HUES48 (cell line): Measurements from ENCODE around the gene GTF2H1.

Experiments used
- H3K27ac ChIP-seq: one replicate; pipeline ENCODE4 v1.7.0; 2013; ENCODE audit warnings: low read depth, low read length, inconsistent platforms
- H3K27me3 ChIP-seq: 2 replicates; pipeline ENCODE4 v1.6.1; 2013; ENCODE audit warnings: mild to moderate bottlenecking, low read length; ENCODE audit not compliant: control insufficient read depth, insufficient read depth
- H3K36me3 ChIP-seq: 2 replicates; pipeline ENCODE4 v1.6.1; 2013; ENCODE audit warnings: low read length; ENCODE audit not compliant: control insufficient read depth, insufficient read depth
- H3K4me1 ChIP-seq: 2 replicates; pipeline ENCODE4 v1.6.1; 2013; ENCODE audit warnings: mild to moderate bottlenecking, low read length; ENCODE audit not compliant: control insufficient read depth, insufficient read depth
- H3K4me3 ChIP-seq: 2 replicates; pipeline ENCODE4 v1.5.1; 2013; ENCODE audit warnings: mild to moderate bottlenecking, low read depth, low read length
- H3K9ac ChIP-seq: 2 replicates; pipeline ENCODE4 v1.6.1; 2013; ENCODE audit warnings: mild to moderate bottlenecking, low read depth, low read length, moderate library complexity
- H3K9me3 ChIP-seq: 2 replicates; pipeline ENCODE4 v1.6.1; 2013; ENCODE audit warnings: low read length; ENCODE audit not compliant: control insufficient read depth, insufficient read depth

The GTF2H1 gene

GRCh38 chr11:18347471-18348125, 25.2 kb downstream of the GTF2H1 start:
- Histone ChIP-seq H3K9me3 (no peaks in the 10 kb centered on the region), H3K9ac (no peak overlapping the region), H3K4me1 (no peaks in the 10 kb centered on the region), H3K27me3 (no peaks in the 10 kb centered on the region), H3K27ac (no peak overlapping the region), H3K4me3 (no peak overlapping the region), H3K36me3 (peaks cover 77% of the 10 kb centered on the region)

- H3K9me3 ChIP-seq: no peaks in the 10 kb centered on the region
- no peak overlapping the region for H3K9ac ChIP-seq
- no peak overlapping the region for H3K27ac ChIP-seq
- H3K4me3 ChIP-seq: no peak overlapping the region
- peaks cover 73% of the 10 kb centered on the region for H3K36me3 ChIP-seq
- H3K4me1 ChIP-seq: no peaks in the 10 kb centered on the region
- no peaks in the 10 kb centered on the region for H3K27me3 ChIP-seq
Measured at GRCh38 chr11:18352581-18352980, 30.2 kb downstream of the GTF2H1 start.

DNA sequence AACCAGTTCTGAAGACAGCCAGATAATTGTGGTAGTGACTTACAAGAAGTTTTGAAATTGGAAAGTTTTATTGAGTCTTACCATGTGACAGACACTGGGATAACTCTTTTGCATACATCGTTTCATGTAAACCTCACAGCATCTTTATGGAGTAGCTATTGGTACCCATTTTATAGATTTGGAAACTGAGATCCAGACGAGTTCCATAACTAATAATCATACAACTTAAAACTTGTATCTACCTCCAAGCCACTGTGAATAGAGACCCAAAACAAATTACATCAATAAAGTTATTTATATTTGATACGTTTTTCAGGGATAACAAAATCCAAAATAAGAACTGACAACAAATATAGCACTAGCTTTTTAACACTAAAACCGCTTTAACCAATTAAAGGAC, 36.3 kb downstream of the GTF2H1 start:
- Histone ChIP-seq H3K36me3 (peaks cover 81% of the 10 kb centered on the region), H3K27me3 (no peaks in the 10 kb centered on the region), H3K27ac (no peak overlapping the region), H3K9ac (no peak overlapping the region), H3K4me3 (no peak overlapping the region), H3K9me3 (no peaks in the 10 kb centered on the region), H3K4me1 (no peaks in the 10 kb centered on the region)

GRCh38 chr11:18361154-18361553, 38.8 kb downstream of the GTF2H1 start:
- Histone ChIP-seq H3K36me3 (peaks cover 85% of the 10 kb centered on the region), H3K27me3 (no peaks in the 10 kb centered on the region), H3K9me3 (no peaks in the 10 kb centered on the region), H3K9ac (no peak overlapping the region), H3K4me1 (no peaks in the 10 kb centered on the region), H3K27ac (no peak overlapping the region), H3K4me3 (no peak overlapping the region)

DNA sequence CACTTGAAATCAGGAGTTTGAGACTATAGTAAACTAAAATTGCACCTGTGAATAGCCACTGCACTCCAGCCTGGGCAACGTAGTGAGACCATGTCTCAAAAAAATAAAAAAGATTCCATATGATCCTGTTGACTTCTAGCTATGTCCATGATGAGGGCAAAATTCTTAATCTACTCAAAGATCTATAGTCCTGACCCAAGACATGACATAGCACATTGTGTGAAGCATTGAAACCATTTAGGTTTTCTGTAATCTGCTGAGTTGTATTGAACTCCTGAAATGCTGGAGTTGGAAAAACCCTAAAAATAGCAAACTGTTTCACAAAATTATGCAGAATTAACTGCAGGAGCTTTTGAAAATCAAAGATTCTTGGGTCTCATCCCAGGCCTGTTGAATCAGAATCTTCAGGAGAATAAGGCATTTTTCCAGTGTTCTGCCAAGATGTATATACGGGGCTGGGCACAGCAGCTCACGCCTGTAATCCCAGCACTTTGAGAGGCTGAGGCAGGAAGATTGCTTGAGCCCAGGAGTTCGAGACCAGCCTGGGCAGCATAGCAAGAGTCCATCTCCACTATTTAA, 42.2 kb downstream of the GTF2H1 start:
- Histone ChIP-seq H3K4me1 (no peaks in the 10 kb centered on the region), H3K4me3 (no peak overlapping the region), H3K27ac (no peak overlapping the region), H3K27me3 (no peaks in the 10 kb centered on the region), H3K9me3 (no peaks in the 10 kb centered on the region), H3K36me3 (peaks cover 72% of the 10 kb centered on the region), H3K9ac (no peak overlapping the region)

DNA sequence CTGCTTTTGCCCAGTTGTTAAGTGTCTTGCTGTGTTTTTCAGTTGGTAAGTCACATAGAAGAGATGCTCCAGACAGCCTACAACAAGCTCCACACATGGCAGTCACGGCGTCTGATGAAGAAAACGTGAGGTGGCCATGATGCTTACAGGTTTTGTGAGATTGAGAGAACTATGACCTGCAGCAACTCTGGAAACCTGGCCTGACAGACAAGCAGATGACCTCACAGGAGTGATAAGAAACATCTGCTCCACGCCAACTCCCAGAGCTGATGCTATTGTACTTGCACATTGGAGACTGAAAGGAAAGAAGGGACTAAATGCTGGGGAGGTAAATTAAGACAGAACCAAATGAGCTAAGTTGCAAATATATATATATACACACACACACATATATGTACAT, 43.4 kb downstream of the GTF2H1 start:
- no peaks in the 10 kb centered on the region for H3K27me3 ChIP-seq
- H3K36me3 ChIP-seq: peaks cover 61% of the 10 kb centered on the region
- H3K9ac ChIP-seq: no peak overlapping the region
- no peaks in the 10 kb centered on the region for H3K4me1 ChIP-seq
- H3K9me3 ChIP-seq: no peaks in the 10 kb centered on the region
- no peak overlapping the region for H3K4me3 ChIP-seq
- H3K27ac ChIP-seq: no peak overlapping the region

DNA sequence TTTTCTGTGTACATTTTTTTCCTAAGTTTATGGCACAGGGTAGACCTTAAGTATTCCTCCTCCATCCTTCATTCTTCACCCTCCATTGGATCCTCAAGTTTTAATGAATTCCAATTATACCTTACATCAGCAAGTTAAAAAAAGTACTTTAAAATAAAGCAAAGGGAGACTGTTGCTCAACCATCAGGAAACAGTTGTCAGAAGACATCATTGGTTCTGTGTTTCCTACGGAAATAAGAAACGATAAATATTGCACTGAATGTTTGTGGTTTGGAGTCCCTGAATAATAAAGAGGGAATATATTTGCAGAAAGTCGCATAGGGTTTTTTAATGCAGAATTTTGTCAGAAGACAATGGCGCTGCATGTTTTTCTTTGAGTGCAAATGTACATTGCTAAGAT, 43.9 kb downstream of the GTF2H1 start:
- H3K27me3 ChIP-seq: no peaks in the 10 kb centered on the region
- no peaks in the 10 kb centered on the region for H3K9me3 ChIP-seq
- peaks cover 56% of the 10 kb centered on the region for H3K36me3 ChIP-seq
- H3K9ac ChIP-seq: no peak overlapping the region
- H3K27ac ChIP-seq: no peak overlapping the region
- no peaks in the 10 kb centered on the region for H3K4me1 ChIP-seq
- no peak overlapping the region for H3K4me3 ChIP-seq

- no peaks in the 10 kb centered on the region for H3K9me3 ChIP-seq
- H3K4me1 ChIP-seq: no peaks in the 10 kb centered on the region
- no peak overlapping the region for H3K9ac ChIP-seq
- peaks cover 44% of the 10 kb centered on the region for H3K36me3 ChIP-seq
- no peak overlapping the region for H3K27ac ChIP-seq
- no peak overlapping the region for H3K4me3 ChIP-seq
- H3K27me3 ChIP-seq: no peaks in the 10 kb centered on the region
Measured at GRCh38 chr11:18367431-18367830, 45.1 kb downstream of the GTF2H1 start.

GRCh38 chr11:18368221-18368620, 45.9 kb downstream of the GTF2H1 start:
- Histone ChIP-seq H3K27ac (peak overlapping the region; percentile 10), H3K4me1 (no peaks in the 10 kb centered on the region), H3K9me3 (no peaks in the 10 kb centered on the region), H3K27me3 (no peaks in the 10 kb centered on the region), H3K9ac (no peak overlapping the region), H3K4me3 (no peak overlapping the region), H3K36me3 (peaks cover 39% of the 10 kb centered on the region)

DNA sequence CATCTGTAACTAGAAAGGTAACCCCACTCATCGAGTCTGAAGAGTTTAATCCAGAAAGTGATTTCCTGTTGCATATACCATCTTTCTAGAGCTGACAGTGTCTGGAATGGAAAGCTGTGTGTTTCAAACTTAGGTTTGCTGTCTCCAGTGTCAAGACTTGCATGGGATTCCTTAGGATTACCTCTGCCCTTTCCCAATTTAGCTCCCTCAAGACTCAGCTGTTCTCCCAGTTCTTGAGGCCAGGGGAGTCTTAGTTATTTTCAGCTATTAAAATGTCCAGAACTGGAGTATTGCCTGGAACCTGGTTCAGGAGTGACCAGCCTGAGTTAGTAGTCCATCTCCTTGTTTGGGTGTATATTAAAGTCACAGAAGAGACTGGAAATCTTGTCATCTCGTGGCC, 47.0 kb downstream of the GTF2H1 start:
- Histone ChIP-seq H3K36me3 (peaks cover 29% of the 10 kb centered on the region), H3K27me3 (no peaks in the 10 kb centered on the region), H3K27ac (no peak overlapping the region), H3K4me1 (no peaks in the 10 kb centered on the region), H3K9ac (no peak overlapping the region), H3K9me3 (no peaks in the 10 kb centered on the region), H3K4me3 (no peak overlapping the region)

DNA sequence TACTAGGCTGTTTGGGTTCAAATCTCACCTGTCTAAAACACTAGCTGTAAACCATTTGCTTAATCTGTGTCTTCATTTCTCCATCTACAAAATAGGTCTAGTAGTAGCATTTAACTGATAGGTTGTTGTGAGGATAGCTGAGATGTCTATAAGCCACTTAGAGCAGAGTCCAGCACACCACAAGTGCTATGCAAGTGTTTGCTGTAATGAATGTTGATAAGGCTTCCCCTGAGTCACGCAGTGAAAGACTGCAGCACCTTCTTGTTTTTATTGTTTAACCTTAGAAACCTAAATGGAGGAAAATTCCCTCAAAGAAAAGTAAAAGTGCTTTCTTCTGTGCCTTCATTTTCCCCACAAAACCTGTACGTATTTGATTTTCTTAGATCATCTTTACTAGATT, 48.9 kb downstream of the GTF2H1 start:
- Histone ChIP-seq H3K27me3 (no peaks in the 10 kb centered on the region), H3K9me3 (no peaks in the 10 kb centered on the region), H3K4me1 (no peaks in the 10 kb centered on the region), H3K27ac (no peak overlapping the region), H3K36me3 (peaks cover 13% of the 10 kb centered on the region), H3K4me3 (no peak overlapping the region), H3K9ac (no peak overlapping the region)
